GM23338 (cell line): ENCODE results near the gene KCNN3.

ENCODE experiments used
- CREB1 ChIP-seq: fragments of 250-450 bp; sonication (Bioruptor Pico); IDR thresholded peaks from 2 replicates; pipeline ENCODE4 v1.5.0; 2020; ENCODE audit warnings: low read depth, mild to moderate bottlenecking, moderate library complexity
- EZH2 ChIP-seq: fragments of 200-600 bp; sonication (generic); IDR thresholded peaks from one replicate; pipeline ENCODE4 v1.8.0; 2017; ENCODE audit warnings: antibody characterized with exemption, mild to moderate bottlenecking, low read depth; ENCODE audit not compliant: unreplicated experiment
- EZH2phosphoT487 ChIP-seq: fragments of 200-600 bp; sonication (generic); IDR thresholded peaks from one replicate; pipeline ENCODE4 v1.8.1; 2018; ENCODE audit warnings: antibody characterized with exemption; ENCODE audit not compliant: unreplicated experiment
- JUNB ChIP-seq: IDR thresholded peaks from one replicate; pipeline ENCODE4 v1.6.1; 2016; ENCODE audit warnings: antibody characterized with exemption; ENCODE audit not compliant: unreplicated experiment
- POLR2AphosphoS5 ChIP-seq: IDR thresholded peaks from 2 replicates; pipeline ENCODE4 v1.6.1; 2016; ENCODE audit warnings: antibody characterized with exemption, low read depth
- TF ChIP-seq, protein P1 (sequence below), 2 experiments: fragments of 200-600 bp in 1 of 2; sonication (generic) in 1 of 2; conservative IDR thresholded peaks; 2 replicates each; pipeline versions ENCODE4 v1.5.1 to v1.6.1; 2016 to 2017; ENCODE audit warnings: antibody characterized with exemption in 2 of 2, low read depth in 2 of 2, mild to moderate bottlenecking in 2 of 2, moderate library complexity in 1 of 2
- TF ChIP-seq, protein P2 (sequence below): IDR thresholded peaks from one replicate; pipeline ENCODE4 v1.6.1; 2018; ENCODE audit warnings: antibody characterized with exemption; ENCODE audit not compliant: unreplicated experiment
- TF ChIP-seq, protein P3 (sequence below): IDR thresholded peaks from 2 replicates; pipeline ENCODE4 v1.6.1; 2016; ENCODE audit warnings: antibody characterized with exemption

DNA sequence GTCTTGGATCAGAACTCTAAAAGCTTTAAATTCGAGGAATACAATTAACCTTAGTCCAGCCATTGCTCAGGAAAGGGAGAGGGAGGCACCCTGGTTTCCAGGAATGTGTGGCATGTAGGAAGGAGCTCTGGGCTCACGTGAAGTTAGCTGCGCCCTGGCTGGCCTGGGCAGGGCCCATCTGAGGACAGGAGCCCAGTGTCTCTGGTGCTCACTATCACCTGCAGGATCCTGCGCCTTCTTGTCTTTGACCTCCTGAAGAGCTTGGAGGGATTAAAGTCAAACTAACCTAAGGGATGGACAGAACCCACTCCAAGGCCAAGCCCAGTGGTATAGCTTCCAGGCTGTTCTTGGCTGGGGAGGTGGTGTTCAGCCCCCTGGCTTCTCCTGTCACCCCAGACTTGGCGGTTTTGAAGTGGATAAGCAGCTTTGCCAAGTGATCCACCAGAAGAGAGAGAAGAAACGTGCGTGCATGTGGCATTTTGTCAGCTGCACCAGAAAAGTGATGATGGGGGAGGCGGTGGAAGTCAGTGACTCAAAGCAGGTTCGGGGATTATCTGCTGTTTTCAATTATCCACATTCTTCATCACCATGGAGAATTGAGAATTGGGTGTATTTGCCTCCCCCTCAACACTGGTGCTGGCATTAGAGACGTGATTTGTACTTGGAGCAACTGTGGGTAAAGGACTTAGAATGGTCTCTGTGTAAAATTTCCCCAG, 11.9 kb upstream of the KCNN3 start:
- TF ChIP-seq, protein P1, sequence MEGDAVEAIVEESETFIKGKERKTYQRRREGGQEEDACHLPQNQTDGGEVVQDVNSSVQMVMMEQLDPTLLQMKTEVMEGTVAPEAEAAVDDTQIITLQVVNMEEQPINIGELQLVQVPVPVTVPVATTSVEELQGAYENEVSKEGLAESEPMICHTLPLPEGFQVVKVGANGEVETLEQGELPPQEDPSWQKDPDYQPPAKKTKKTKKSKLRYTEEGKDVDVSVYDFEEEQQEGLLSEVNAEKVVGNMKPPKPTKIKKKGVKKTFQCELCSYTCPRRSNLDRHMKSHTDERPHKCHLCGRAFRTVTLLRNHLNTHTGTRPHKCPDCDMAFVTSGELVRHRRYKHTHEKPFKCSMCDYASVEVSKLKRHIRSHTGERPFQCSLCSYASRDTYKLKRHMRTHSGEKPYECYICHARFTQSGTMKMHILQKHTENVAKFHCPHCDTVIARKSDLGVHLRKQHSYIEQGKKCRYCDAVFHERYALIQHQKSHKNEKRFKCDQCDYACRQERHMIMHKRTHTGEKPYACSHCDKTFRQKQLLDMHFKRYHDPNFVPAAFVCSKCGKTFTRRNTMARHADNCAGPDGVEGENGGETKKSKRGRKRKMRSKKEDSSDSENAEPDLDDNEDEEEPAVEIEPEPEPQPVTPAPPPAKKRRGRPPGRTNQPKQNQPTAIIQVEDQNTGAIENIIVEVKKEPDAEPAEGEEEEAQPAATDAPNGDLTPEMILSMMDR (conservative IDR thresholded peaks at IDR 0.05; ENCODE audit: low read depth in 2 of 2), result no peak
- TF ChIP-seq EZH2 (no peak), POLR2AphosphoS5 (no peak), JUNB (no peak), EZH2phosphoT487 (no peak), CREB1 (CRISPR knock-in tag) (no peak)
- TF ChIP-seq, protein P2, sequence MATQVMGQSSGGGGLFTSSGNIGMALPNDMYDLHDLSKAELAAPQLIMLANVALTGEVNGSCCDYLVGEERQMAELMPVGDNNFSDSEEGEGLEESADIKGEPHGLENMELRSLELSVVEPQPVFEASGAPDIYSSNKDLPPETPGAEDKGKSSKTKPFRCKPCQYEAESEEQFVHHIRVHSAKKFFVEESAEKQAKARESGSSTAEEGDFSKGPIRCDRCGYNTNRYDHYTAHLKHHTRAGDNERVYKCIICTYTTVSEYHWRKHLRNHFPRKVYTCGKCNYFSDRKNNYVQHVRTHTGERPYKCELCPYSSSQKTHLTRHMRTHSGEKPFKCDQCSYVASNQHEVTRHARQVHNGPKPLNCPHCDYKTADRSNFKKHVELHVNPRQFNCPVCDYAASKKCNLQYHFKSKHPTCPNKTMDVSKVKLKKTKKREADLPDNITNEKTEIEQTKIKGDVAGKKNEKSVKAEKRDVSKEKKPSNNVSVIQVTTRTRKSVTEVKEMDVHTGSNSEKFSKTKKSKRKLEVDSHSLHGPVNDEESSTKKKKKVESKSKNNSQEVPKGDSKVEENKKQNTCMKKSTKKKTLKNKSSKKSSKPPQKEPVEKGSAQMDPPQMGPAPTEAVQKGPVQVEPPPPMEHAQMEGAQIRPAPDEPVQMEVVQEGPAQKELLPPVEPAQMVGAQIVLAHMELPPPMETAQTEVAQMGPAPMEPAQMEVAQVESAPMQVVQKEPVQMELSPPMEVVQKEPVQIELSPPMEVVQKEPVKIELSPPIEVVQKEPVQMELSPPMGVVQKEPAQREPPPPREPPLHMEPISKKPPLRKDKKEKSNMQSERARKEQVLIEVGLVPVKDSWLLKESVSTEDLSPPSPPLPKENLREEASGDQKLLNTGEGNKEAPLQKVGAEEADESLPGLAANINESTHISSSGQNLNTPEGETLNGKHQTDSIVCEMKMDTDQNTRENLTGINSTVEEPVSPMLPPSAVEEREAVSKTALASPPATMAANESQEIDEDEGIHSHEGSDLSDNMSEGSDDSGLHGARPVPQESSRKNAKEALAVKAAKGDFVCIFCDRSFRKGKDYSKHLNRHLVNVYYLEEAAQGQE, result no peak
- TF ChIP-seq, protein P3, sequence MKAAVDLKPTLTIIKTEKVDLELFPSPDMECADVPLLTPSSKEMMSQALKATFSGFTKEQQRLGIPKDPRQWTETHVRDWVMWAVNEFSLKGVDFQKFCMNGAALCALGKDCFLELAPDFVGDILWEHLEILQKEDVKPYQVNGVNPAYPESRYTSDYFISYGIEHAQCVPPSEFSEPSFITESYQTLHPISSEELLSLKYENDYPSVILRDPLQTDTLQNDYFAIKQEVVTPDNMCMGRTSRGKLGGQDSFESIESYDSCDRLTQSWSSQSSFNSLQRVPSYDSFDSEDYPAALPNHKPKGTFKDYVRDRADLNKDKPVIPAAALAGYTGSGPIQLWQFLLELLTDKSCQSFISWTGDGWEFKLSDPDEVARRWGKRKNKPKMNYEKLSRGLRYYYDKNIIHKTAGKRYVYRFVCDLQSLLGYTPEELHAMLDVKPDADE, result no peak
